ENCODE data around the gene OTOGL.

The OTOGL gene

DNA sequence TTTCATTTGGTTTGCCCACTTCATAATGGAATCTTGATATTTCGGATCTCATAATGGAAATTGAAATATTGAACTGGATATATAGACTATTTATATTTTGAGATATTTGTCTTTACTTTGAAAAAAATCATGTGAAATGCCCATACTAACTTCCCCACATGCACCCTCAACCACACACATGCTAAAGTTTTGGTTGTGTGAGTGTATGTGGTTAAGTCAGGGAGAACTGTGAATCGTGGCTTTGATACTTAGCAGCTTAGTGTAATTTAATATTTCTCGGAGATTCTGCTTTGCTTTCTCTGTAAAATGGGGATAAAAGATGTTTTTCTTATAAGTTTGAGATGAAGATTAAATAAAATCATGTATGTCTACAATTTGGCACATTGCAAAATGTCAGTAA is 162.1 kb downstream of the OTOGL start:
- Mint-ChIP-seq H3K36me3 (no peaks in the 10 kb centered on the region), H3K27ac (no peak overlapping the region), H3K4me1 (no peaks in the 10 kb centered on the region), H3K4me3 (no peak overlapping the region), H3K9me3 (no peaks in the 10 kb centered on the region)
- DNase-seq (ENCODE audit: low spot score in 2 of 2) (no peak), ATAC-seq (no peak)

DNA sequence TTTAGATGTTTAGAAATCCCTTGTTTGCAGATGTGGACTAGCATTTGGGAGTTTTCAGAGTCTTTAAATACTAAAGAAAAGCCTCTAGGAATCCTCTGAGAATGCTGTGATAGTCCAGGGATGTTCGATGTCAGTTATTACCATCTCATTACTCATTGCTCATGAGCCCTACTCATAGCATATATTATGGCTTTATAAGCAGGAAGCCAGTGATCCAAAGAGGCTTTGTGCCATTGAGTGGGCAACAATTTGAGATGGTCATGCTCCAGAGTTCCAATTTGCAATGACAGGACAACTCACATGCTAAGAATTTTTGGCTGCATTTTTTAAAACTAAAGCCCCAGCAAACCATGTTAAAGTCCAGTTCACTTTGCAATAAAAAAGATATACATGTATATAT is 163.0 kb downstream of the OTOGL start:
- ATAC-seq, result no peak

DNA sequence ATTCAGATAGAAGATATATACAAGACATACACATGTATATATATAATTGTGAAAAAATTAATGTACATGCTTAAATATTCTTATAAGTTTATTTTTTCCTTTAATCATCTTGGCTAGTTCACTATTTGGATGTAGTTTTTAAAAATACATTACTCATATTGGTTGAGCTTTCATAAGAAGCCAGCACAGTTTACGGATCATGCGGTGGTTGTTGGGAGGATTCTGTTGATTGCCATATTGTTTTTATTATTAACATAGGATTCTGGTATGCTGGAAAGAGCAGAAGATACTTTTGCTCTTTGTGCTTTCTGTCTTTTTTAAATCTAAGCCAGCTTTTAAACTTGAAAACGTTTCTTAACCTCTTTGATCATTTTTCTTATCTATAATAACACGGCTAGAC is 163.4 kb downstream of the OTOGL start:
- Mint-ChIP-seq H3K27ac (no peak overlapping the region), H3K36me3 (no peaks in the 10 kb centered on the region), H3K9me3 (no peaks in the 10 kb centered on the region), H3K4me3 (no peak overlapping the region), H3K4me1 (no peaks in the 10 kb centered on the region)
- ATAC-seq (no peak), DNase-seq (ENCODE audit: low spot score in 2 of 2) (no peak)

More for the DNA sequence above, 163.0 kb downstream of the OTOGL start:
- H3K36me3 Mint-ChIP-seq, result no peaks in the 10 kb centered on the region
- H3K4me3 Mint-ChIP-seq, result no peak overlapping the region
- no peaks in the 10 kb centered on the region for H3K9me3 Mint-ChIP-seq
- DNase-seq (ENCODE audit: low spot score in 2 of 2), result no peak
- no peak overlapping the region for H3K27ac Mint-ChIP-seq
- H3K4me1 Mint-ChIP-seq, result no peaks in the 10 kb centered on the region

DNA sequence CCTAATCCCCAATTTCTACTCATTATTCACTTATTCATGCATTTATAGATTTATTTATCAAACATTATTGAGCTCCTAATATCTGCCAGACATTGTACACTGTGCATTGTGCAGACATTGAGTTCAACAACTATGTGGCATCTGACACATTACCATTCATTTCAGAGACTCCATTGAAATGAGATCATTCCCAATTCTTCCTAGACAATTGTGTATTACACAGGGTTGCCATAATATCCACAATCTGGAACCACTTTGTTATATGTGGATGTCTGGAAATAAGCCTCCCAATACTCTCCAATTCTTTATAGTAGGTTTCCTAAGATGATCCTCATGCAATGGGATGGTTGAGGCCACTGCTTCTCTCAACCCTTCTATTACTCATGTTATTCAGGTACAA is 165.0 kb downstream of the OTOGL start:
- H3K27ac Mint-ChIP-seq, result no peak overlapping the region
- ATAC-seq (no peak), DNase-seq (ENCODE audit: low spot score in 2 of 2) (no peak)
- peaks cover 2% of the 10 kb centered on the region for H3K4me1 Mint-ChIP-seq
- no peaks in the 10 kb centered on the region for H3K36me3 Mint-ChIP-seq
- no peak overlapping the region for H3K4me3 Mint-ChIP-seq
- H3K9me3 Mint-ChIP-seq, result no peaks in the 10 kb centered on the region

DNA sequence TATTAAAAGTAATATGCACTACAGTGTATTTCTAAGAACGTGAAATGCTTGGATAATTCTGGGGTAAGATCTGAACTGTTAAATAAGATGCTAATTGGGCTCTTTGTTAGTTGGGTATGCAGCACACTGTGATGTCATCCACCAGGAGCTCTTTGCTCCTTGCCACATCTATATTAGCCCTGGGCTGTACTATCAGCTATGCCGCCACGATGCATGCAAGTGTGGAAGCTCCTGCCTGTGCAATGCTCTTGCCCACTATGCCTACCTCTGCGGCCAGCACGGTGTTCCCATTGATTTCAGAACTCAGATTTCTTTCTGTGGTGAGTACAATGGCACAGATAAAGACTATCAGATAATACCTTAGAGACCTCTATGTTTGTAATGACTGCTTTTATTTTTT is 165.6 kb downstream of the OTOGL start:
- Mint-ChIP-seq H3K36me3 (no peaks in the 10 kb centered on the region), H3K4me3 (no peak overlapping the region), H3K27ac (no peak overlapping the region), H3K4me1 (peaks cover 6% of the 10 kb centered on the region), H3K9me3 (no peaks in the 10 kb centered on the region)
- ATAC-seq (no peak), DNase-seq (ENCODE audit: low spot score in 2 of 2) (no peak)

DNA sequence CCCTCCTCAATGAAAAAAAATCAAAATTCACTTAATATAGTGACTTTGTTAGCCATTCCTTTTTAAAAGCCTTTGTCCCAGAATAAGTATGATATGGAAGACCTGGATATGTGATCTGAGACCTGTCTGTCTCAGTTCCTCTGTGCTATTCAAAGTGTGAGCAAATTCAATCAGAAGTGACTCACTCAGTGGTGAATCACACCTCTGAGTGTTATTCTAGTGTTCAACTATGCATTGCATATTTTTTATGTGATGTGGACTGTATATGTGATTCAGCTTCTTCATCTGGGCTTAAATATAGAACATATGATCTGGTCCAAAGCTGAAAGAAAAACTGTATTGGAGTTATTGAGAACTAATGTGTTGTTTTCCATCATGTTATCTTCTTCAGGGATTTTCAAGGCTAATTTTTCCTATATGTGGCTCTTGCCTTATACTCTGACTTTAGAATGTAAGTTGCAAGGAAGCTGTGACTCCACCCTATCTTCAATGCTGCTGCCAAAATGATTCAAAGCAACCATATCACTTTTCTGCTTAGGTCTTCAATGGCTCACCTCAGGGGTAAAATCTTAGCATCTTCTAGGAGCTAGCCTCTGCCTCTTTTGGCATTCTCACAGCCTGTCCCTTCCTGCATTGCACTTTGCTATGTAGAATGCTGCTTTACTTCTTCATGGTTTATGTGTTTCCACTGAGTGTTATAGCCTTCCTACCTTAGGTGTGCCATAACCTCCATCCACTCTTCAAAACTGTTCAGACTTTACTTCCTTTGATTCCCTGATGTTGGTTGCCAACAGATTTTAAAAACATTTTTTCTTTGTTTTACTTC is 169.8 kb downstream of the OTOGL start:
- no peak for DNase-seq (ENCODE audit: low spot score in 2 of 2)

DNA sequence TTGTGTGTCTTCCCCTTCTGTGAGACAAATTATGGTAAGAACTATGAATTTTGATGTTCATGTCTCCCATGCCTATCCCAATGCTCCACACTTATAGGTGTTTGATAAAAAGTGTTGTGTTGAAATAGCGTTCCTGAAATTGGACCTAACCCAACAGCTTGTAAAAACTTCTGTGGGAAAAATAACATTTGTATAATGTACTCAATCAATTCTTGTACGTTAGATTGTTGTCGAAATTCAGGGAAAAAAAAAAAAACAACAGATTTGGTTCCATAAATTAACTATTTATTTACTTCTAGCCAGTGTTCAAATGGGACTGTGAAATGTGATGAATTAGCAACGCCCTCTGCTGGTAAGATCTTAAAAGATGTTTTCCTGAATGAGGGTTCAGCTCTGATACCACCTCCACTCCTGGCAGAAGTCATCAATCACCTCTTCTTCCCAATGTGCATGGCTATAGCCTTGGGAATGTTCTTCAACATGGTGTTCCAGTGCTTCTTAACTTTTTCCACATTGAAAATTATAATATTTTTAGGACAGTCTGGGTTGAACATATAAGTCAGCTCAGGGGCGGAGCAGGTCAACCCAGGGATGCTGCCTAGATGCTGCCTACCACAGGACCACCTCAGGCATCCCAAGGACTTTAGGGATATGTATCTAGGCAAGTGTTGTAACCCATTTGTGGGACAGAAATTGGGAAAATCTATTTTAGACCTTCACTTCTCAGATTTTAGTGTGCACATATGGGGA is 170.6 kb downstream of the OTOGL start:
- Mint-ChIP-seq H3K4me3 (no peak overlapping the region), H3K36me3 (no peaks in the 10 kb centered on the region), H3K9me3 (no peaks in the 10 kb centered on the region), H3K27ac (no peak overlapping the region), H3K4me1 (peaks cover 6% of the 10 kb centered on the region)
- ATAC-seq (no peak), DNase-seq (ENCODE audit: low spot score in 2 of 2) (no peak)

More for the DNA sequence above, 169.8 kb downstream of the OTOGL start:
- no peak overlapping the region for H3K27ac Mint-ChIP-seq
- H3K9me3 Mint-ChIP-seq, result no peaks in the 10 kb centered on the region
- peaks cover 6% of the 10 kb centered on the region for H3K4me1 Mint-ChIP-seq
- peak; percentile 87 for ATAC-seq
- H3K36me3 Mint-ChIP-seq, result no peaks in the 10 kb centered on the region
- no peak overlapping the region for H3K4me3 Mint-ChIP-seq

DNA sequence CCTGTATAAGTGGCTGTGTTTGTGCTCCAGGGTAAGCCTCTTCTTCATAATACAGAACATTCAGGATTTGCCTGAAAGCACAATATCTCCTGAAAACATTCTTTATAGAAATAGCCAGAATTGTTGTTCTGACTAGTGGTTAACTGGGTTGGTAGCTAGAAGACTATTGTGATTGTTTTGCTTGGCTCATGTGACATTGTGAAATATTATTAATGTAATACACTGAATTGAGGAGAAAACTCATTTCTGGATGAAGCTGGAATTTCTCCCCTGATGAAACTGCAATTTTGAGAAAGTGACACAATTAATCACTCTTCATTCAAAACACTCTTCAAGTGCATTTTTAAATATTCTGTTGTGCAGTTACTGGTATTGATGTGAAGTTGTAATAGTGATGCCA is 172.4 kb downstream of the OTOGL start:
- H3K27ac Mint-ChIP-seq, result no peak overlapping the region
- no peak overlapping the region for H3K4me3 Mint-ChIP-seq
- DNase-seq (ENCODE audit: low spot score in 2 of 2) (no peak), ATAC-seq (no peak)
- no peaks in the 10 kb centered on the region for H3K9me3 Mint-ChIP-seq
- peaks cover 6% of the 10 kb centered on the region for H3K4me1 Mint-ChIP-seq
- H3K36me3 Mint-ChIP-seq, result no peaks in the 10 kb centered on the region

DNA sequence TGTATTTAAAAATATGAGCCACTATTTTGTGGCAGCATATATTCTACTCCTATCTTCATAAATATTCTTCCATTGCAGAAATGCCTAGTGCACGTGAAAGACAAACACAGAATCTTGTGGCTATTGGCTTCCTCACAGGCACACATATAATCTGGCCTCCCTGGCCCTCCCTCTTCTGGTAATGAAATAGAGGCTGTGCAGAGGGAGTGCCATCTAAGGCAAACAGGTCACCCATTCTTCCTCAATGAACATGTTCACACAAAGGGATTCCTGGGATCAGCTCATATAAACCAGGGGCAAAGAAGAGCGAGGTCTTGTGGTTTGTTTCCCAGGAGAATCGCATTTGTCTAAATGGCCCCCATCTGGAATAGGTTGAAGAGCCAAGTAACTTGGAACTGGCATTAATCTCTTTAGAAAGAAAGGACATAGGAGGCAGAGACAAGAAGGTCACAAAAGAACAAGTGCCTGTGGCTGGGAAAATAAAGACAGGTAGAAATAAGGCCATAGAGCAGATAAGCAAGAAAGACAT is 173.1 kb downstream of the OTOGL start:
- Mint-ChIP-seq H3K27ac (no peak overlapping the region), H3K4me1 (peaks cover 6% of the 10 kb centered on the region), H3K36me3 (no peaks in the 10 kb centered on the region), H3K4me3 (no peak overlapping the region), H3K9me3 (no peaks in the 10 kb centered on the region)
- ATAC-seq (no peak), DNase-seq (ENCODE audit: low spot score in 2 of 2) (no peak)

- no peak for DNase-seq (ENCODE audit: low spot score in 2 of 2)
- H3K36me3 Mint-ChIP-seq, result no peaks in the 10 kb centered on the region
- ATAC-seq, result no peak
- no peaks in the 10 kb centered on the region for H3K9me3 Mint-ChIP-seq
- no peak overlapping the region for H3K27ac Mint-ChIP-seq
- peaks cover 6% of the 10 kb centered on the region for H3K4me1 Mint-ChIP-seq
- no peak overlapping the region for H3K4me3 Mint-ChIP-seq
These were observed 173.8 kb downstream of the OTOGL start for GRCh38 chr12:80273144-80273543.

GRCh38 chr12:80277732-80278131 is 178.4 kb downstream of the OTOGL start:
- no peak for ATAC-seq
- no peaks in the 10 kb centered on the region for H3K36me3 Mint-ChIP-seq
- peaks cover 3% of the 10 kb centered on the region for H3K9me3 Mint-ChIP-seq
- DNase-seq (ENCODE audit: low spot score in 2 of 2), result no peak
- H3K4me1 Mint-ChIP-seq, result no peaks in the 10 kb centered on the region
- H3K27ac Mint-ChIP-seq, result no peak overlapping the region
- H3K4me3 Mint-ChIP-seq, result no peak overlapping the region

DNA sequence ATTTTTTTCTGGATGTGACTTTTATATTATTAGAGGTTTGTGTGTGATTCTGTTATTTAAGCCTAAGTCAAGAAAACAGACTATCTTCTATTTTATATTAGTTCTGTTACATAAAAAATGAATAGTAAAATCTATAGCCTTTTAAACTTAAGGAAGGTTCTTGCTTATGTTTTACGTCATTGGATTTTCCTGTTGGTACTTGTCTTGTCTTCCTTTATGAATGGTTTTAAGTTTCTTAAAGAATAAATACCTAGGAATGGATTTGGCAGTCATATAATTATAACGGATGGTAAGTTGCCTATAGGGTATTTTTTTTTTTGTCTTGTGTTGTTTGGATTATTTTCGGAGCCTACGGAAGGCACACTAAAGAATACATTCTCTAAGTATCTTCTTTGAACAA is 182.9 kb downstream of the OTOGL start:
- ATAC-seq (no peak), DNase-seq (ENCODE audit: low spot score in 2 of 2) (no peak)
- H3K27ac Mint-ChIP-seq, result no peak overlapping the region
- no peak overlapping the region for H3K4me3 Mint-ChIP-seq
- H3K9me3 Mint-ChIP-seq, result peaks cover 3% of the 10 kb centered on the region
- no peaks in the 10 kb centered on the region for H3K36me3 Mint-ChIP-seq
- H3K4me1 Mint-ChIP-seq, result no peaks in the 10 kb centered on the region

- Mint-ChIP-seq H3K9me3 (peaks cover 3% of the 10 kb centered on the region), H3K4me3 (no peak overlapping the region), H3K4me1 (no peaks in the 10 kb centered on the region), H3K27ac (no peak overlapping the region), H3K36me3 (no peaks in the 10 kb centered on the region)
- DNase-seq (ENCODE audit: low spot score in 2 of 2), result no peak
- ATAC-seq, result no peak
These were observed 183.4 kb downstream of the OTOGL start for GRCh38 chr12:80282761-80283160.

GRCh38 chr12:80291108-80291754 is 191.9 kb downstream of the OTOGL start:
- H3K4me3 Mint-ChIP-seq, result no peak overlapping the region
- no peak overlapping the region for H3K27ac Mint-ChIP-seq
- no peak for DNase-seq (ENCODE audit: low spot score in 2 of 2)
- ATAC-seq, result no peak
- H3K9me3 Mint-ChIP-seq, result no peaks in the 10 kb centered on the region
- H3K36me3 Mint-ChIP-seq, result no peaks in the 10 kb centered on the region
- H3K4me1 Mint-ChIP-seq, result no peaks in the 10 kb centered on the region

DNA sequence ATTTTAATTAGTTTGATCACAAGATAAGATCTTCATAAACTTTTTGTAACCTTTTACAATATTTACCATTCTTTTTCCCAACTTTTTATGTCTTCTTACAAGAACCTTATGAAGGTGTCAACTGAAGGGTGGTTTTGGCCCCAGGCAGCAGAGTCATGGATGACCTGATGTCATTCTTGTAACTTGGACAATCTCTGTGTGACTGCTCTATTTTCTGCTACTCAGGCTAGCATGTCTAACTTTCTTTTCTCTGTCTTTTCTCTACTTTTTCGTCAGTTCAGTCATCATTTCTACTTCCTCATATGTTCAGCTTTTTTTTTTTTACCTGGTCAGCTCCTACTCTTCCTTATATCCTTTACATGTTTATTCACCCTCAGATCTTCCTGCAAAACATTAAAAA is 194.0 kb downstream of the OTOGL start:
- DNase-seq (ENCODE audit: low spot score in 2 of 2) (no peak), ATAC-seq (no peak)
- no peaks in the 10 kb centered on the region for H3K36me3 Mint-ChIP-seq
- no peak overlapping the region for H3K4me3 Mint-ChIP-seq
- H3K27ac Mint-ChIP-seq, result no peak overlapping the region
- no peaks in the 10 kb centered on the region for H3K9me3 Mint-ChIP-seq
- no peaks in the 10 kb centered on the region for H3K4me1 Mint-ChIP-seq

Measured in stimulated activated effector memory CD8-positive, alpha-beta T cell treated with anti-CD3 and anti-CD28 coated beads, Interleukin-12 subunit alpha, Interleukin-12 subunit beta, amount 100 ng/mL, for 72 hours (primary cell).